ENCODE data around the gene IQCB1. TPM values are rescaled to one million over a fixed set of nuclear protein-coding genes. Genes with fewer than 3 reads are reported as not detected.

Gene IQCB1
- total RNA-seq, 1 experiment from 2014 or later = 20.1 TPM

DNA sequence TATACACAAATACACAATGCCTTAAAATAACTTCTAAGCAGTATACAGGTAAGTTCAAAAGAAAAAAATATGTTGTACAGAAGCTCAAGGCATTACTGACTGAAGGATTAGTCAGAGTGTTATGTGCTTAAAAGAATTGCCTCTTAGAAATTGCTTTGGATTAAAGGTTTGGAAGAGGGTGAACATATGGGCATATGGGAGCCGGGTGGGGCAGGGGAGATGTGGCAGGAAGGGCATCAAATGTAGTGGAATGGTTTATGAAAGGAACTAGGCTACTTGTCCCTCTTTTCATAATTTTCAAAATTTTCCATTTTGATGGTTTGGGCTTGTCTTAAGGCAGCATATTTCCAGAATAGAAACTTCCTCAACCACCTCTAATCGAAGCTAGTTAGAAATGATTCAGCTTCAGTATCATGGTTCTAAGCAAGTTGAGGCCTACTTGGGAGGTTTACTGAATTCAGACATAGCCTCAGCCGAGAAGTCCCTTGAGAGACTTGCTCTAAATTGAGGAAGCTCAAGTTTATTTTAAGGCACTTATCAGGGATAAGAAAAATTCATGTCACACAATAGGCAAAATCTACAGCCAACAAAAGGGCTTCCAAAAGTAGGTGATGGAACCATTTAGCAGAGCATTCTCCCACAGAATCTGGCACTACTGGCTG, 75.2 kb downstream of the IQCB1 start:
- in situ Hi-C loops (cut with HindIII; ENCODE audit: low pct_unique_long_range_greater_than_20kb, low sequenced_read_pairs) = no loop called here
- H3K27ac ChIP-seq (ENCODE audit: low read length) = no peak overlapping the region
- H3K4me1 ChIP-seq (ENCODE audit: control insufficient read depth, insufficient read depth, low read length) = no peaks in the 10 kb centered on the region
- ATAC-seq = no peak
- H3K9me3 ChIP-seq (ENCODE audit: control insufficient read depth, insufficient read depth, low read depth, low read length) = no peaks in the 10 kb centered on the region
- POLR2A ChIA-PET = interaction anchor here (0.6 to 1.1 kb wide), 2 partner anchors 10 to 342 kb away, joined by 3 to 4 read pairs; no protein-coding TSS in a partner anchor
- no peaks in the 10 kb centered on the region; the same call in 1 of the 2 replicates for H3K27me3 ChIP-seq (ENCODE audit: control insufficient read depth, insufficient read depth, low read length)
- DNase-seq (ENCODE audit: low read depth, low spot score) = no peak
- TF ChIP-seq SIN3A (IDR thresholded peaks at IDR 0.05; ENCODE audit: borderline replicate concordance, insufficient read depth, low read depth, low read length) (no peak), POLR2AphosphoS5 (IDR thresholded peaks at IDR 0.05; ENCODE audit: low read depth, low read length) (no peak), TCF7L2 (IDR thresholded peaks at IDR 0.05; ENCODE audit: low read depth, low read length) (no peak)
- TF ChIP-seq, protein P1, sequence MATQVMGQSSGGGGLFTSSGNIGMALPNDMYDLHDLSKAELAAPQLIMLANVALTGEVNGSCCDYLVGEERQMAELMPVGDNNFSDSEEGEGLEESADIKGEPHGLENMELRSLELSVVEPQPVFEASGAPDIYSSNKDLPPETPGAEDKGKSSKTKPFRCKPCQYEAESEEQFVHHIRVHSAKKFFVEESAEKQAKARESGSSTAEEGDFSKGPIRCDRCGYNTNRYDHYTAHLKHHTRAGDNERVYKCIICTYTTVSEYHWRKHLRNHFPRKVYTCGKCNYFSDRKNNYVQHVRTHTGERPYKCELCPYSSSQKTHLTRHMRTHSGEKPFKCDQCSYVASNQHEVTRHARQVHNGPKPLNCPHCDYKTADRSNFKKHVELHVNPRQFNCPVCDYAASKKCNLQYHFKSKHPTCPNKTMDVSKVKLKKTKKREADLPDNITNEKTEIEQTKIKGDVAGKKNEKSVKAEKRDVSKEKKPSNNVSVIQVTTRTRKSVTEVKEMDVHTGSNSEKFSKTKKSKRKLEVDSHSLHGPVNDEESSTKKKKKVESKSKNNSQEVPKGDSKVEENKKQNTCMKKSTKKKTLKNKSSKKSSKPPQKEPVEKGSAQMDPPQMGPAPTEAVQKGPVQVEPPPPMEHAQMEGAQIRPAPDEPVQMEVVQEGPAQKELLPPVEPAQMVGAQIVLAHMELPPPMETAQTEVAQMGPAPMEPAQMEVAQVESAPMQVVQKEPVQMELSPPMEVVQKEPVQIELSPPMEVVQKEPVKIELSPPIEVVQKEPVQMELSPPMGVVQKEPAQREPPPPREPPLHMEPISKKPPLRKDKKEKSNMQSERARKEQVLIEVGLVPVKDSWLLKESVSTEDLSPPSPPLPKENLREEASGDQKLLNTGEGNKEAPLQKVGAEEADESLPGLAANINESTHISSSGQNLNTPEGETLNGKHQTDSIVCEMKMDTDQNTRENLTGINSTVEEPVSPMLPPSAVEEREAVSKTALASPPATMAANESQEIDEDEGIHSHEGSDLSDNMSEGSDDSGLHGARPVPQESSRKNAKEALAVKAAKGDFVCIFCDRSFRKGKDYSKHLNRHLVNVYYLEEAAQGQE (IDR thresholded peaks at IDR 0.05; ENCODE audit: insufficient read depth in 1 of 2, low read depth in 2 of 2, low read length in 1 of 2) = no peak
- TF ChIP-seq, protein P2, sequence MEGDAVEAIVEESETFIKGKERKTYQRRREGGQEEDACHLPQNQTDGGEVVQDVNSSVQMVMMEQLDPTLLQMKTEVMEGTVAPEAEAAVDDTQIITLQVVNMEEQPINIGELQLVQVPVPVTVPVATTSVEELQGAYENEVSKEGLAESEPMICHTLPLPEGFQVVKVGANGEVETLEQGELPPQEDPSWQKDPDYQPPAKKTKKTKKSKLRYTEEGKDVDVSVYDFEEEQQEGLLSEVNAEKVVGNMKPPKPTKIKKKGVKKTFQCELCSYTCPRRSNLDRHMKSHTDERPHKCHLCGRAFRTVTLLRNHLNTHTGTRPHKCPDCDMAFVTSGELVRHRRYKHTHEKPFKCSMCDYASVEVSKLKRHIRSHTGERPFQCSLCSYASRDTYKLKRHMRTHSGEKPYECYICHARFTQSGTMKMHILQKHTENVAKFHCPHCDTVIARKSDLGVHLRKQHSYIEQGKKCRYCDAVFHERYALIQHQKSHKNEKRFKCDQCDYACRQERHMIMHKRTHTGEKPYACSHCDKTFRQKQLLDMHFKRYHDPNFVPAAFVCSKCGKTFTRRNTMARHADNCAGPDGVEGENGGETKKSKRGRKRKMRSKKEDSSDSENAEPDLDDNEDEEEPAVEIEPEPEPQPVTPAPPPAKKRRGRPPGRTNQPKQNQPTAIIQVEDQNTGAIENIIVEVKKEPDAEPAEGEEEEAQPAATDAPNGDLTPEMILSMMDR (IDR thresholded peaks at IDR 0.05) = no peak
- CTCF ChIA-PET = no interaction called here
- no peak overlapping the region for H3K4me3 ChIP-seq (ENCODE audit: low read depth in 2 of 2, low read length in 2 of 2)
- no TSS peak for BruUV-seq (replicated peaks)
- H3K36me3 ChIP-seq (ENCODE audit: control insufficient read depth, insufficient read depth, low read length) = no peaks in the 10 kb centered on the region
- intact Hi-C loops (cut with micrococcal nuclease; ENCODE audit: unreplicated experiment) = no loop called here

DNA sequence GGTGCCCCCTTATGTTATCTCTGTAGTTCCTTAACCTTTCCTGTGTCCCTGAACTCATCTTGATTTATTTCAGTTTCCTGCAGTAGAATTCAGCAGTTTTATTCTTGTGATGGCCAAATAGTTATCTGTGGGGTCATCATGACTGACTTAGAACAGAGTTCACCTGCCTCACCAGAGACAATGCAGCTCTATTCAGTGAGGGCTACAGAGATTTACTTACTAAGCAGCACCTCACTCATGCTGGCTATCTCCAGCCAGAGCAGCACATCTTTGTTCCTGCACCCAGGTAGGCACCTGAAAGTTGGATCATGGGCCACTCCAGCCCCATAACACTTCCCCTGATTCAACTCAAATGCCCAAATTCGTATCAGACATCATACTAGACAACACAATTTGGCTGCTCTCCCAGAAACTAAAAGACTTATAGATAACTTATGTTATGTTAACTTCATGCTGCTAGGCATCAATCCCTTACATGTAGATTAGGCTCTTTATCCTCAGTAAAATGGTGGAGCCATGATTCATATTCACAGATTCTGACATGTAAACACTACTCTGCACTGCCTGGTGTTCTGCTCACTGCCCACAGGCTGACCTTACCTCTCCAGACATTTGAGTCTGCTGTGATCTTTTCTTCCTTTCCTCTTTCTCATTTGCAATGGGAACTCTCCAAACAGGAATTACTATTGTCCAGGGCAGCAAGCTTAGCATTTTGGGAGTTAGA, 76.0 kb downstream of the IQCB1 start:
- no TSS peak for BruUV-seq (replicated peaks)
- no peak overlapping the region for H3K4me3 ChIP-seq (ENCODE audit: low read depth in 2 of 2, low read length in 2 of 2)
- no peaks in the 10 kb centered on the region for H3K4me1 ChIP-seq (ENCODE audit: control insufficient read depth, insufficient read depth, low read length)
- H3K27me3 ChIP-seq (ENCODE audit: control insufficient read depth, insufficient read depth, low read length) = no peaks in the 10 kb centered on the region; the same call in 1 of the 2 replicates
- no peaks in the 10 kb centered on the region for H3K9me3 ChIP-seq (ENCODE audit: control insufficient read depth, insufficient read depth, low read depth, low read length)
- DNase-seq (ENCODE audit: low read depth, low spot score) (no peak), ATAC-seq (no peak)
- H3K36me3 ChIP-seq (ENCODE audit: control insufficient read depth, insufficient read depth, low read length) = no peaks in the 10 kb centered on the region
- POLR2A ChIA-PET = interaction anchor here (0.6 kb wide), 1 partner anchor 343 kb away, joined by 4 read pairs; no protein-coding TSS in a partner anchor
- CTCF ChIA-PET = no interaction called here
- no peak overlapping the region for H3K27ac ChIP-seq (ENCODE audit: low read length)
- in situ Hi-C loops (cut with HindIII; ENCODE audit: low pct_unique_long_range_greater_than_20kb, low sequenced_read_pairs) = no loop called here
- TF ChIP-seq POLR2AphosphoS5 (IDR thresholded peaks at IDR 0.05; ENCODE audit: low read depth, low read length) (no peak), SIN3A (IDR thresholded peaks at IDR 0.05; ENCODE audit: borderline replicate concordance, insufficient read depth, low read depth, low read length) (no peak), TCF7L2 (IDR thresholded peaks at IDR 0.05; ENCODE audit: low read depth, low read length) (no peak)
- TF ChIP-seq, protein P2 (IDR thresholded peaks at IDR 0.05) = no peak
- TF ChIP-seq, protein P1 (IDR thresholded peaks at IDR 0.05; ENCODE audit: insufficient read depth in 1 of 2, low read depth in 2 of 2, low read length in 1 of 2) = no peak
- intact Hi-C loops (cut with micrococcal nuclease; ENCODE audit: unreplicated experiment) = no loop called here
